K562 (cell line): ENCODE data around the gene IGSF8. TPM values are rescaled to one million over a fixed set of nuclear protein-coding genes. Genes with fewer than 3 reads are reported as not detected.

Experiments
- ATAC-seq: fragments of 200-7000 bp; cut with Tn5 transposase; 3 replicates; pipeline ENCODE4 v1.9.1; 2020; ENCODE audit warnings: moderate library complexity
- BruUV-seq: library from RNA; stranded (reverse); fragments of 400-500 nt; replicated peaks from 2 replicates; lab custom pipeline; 2021; lab: Mats Ljungman, UMichigan
- CTCF ChIA-PET: fragments of 300-600 bp; formaldehyde crosslinking; extraction: SDS; loops from one replicate; lab custom pipeline; 2021; ENCODE audit warnings: low intra/inter-chr PET ratio; lab: Yijun Ruan, JAX
- POLR2A ChIA-PET: fragments of 300-600, 350-650 bp; sonication (Branson Sonifier 250); formaldehyde crosslinking; extraction: SDS; loops from one replicate; lab custom pipeline; 2021; ENCODE audit warnings: antibody characterized with exemption, inconsistent platforms; lab: Yijun Ruan, JAX
- DNase-seq, 4 experiments: peaks; one replicate each; pipeline versions ENCODE4 v3.0.0 to v3.0.0-alpha.2; 2011 to 2018; ENCODE audit warnings: low spot score in 3 of 4, mixed read lengths in 3 of 4; ENCODE audit errors: extremely low read depth in 1 of 4
- FAIRE-seq: peaks from 2 replicates; lab custom pipeline; 2011; peaks lifted over from hg19 to GRCh38; lab: Jason Lieb, UNC
- H2AFZ ChIP-seq: 2 replicates; pipeline ENCODE4 v1.6.0; 2011; ENCODE audit warnings: low read depth, low read length, control low read depth, inconsistent platforms
- H3K27ac ChIP-seq: fragments of 200-600 bp; 3 replicates; pipeline ENCODE4 v1.8.0; 2011; ENCODE audit warnings: low read depth, mild to moderate bottlenecking, control low read depth, inconsistent platforms, low read length, moderate library complexity, mixed read lengths; ENCODE audit errors: extremely low read depth
- H3K27me3 ChIP-seq, 2 experiments: fragments of 300-600 bp in 1 of 2; 2 replicates in 1 of 2; 3 replicates in 1 of 2; pipeline versions ENCODE4 v1.6.0 to v1.8.0; 2011; ENCODE audit warnings: inconsistent platforms in 2 of 2, low read length in 2 of 2, mild to moderate bottlenecking in 1 of 2, mixed read lengths in 1 of 2, moderate library complexity in 1 of 2; ENCODE audit not compliant: control insufficient read depth in 2 of 2, insufficient read depth in 2 of 2
- H3K36me3 ChIP-seq: fragments of 300-600 bp; 3 replicates; pipeline ENCODE4 v1.8.0; 2011; ENCODE audit warnings: mild to moderate bottlenecking, low read length, inconsistent platforms; ENCODE audit not compliant: control insufficient read depth, insufficient read depth
- H3K4me1 ChIP-seq, 2 experiments: fragments of 200-600 bp in 1 of 2; replicated peaks in 1 of 2; 2 replicates in 1 of 2; 3 replicates in 1 of 2; pipeline versions ENCODE4 v1.5.1 to v1.8.0; 2011; ENCODE audit warnings: inconsistent platforms in 2 of 2, low read length in 2 of 2, mild to moderate bottlenecking in 1 of 2, mixed read lengths in 1 of 2, moderate library complexity in 1 of 2; ENCODE audit not compliant: control insufficient read depth in 2 of 2, insufficient read depth in 2 of 2
- H3K4me2 ChIP-seq: 2 replicates; pipeline ENCODE4 v1.6.1; 2011; ENCODE audit warnings: low read length, control low read depth, inconsistent platforms, mixed read lengths; ENCODE audit not compliant: insufficient read depth
- H3K4me3 ChIP-seq: fragments of 200-600 bp; sonication (generic), shearing (Covaris generic); 2 replicates; pipeline ENCODE4 v1.5.1; 2016; ENCODE audit warnings: control low read depth, inconsistent platforms
- H3K79me2 ChIP-seq: fragments of 200-600 bp; 3 replicates; pipeline ENCODE4 v1.8.0; 2011; ENCODE audit warnings: low read length, inconsistent platforms; ENCODE audit not compliant: control insufficient read depth, insufficient read depth
- H3K9ac ChIP-seq, 2 experiments: 2 replicates each; pipeline versions ENCODE4 v1.6.0 to v1.6.1; 2011; ENCODE audit warnings: low read depth in 2 of 2, low read length in 2 of 2, control low read depth in 1 of 2, inconsistent platforms in 1 of 2, mild to moderate bottlenecking in 1 of 2, mixed read lengths in 1 of 2; ENCODE audit not compliant: insufficient read depth in 1 of 2
- H3K9me1 ChIP-seq: one replicate; pipeline ENCODE4 v1.6.0; 2011; ENCODE audit warnings: inconsistent platforms, mild to moderate bottlenecking, low read length, moderate library complexity; ENCODE audit not compliant: control insufficient read depth, insufficient read depth
- H3K9me3 ChIP-seq: replicated peaks from 2 replicates; pipeline ENCODE4 v1.5.1; 2011; ENCODE audit warnings: low read depth, low read length, inconsistent platforms; ENCODE audit not compliant: control insufficient read depth, insufficient read depth
- H4K20me1 ChIP-seq: replicated peaks from 2 replicates; pipeline ENCODE4 v1.6.1; 2011; ENCODE audit warnings: low read length, inconsistent platforms, mixed read lengths; ENCODE audit not compliant: control insufficient read depth, insufficient read depth
- CHD4 ChIP-seq: fragments of 200-600 bp; sonication (generic); IDR thresholded peaks from 3 replicates; pipeline ENCODE4 v1.6.1; 2012; ENCODE audit warnings: low read depth, mild to moderate bottlenecking, mixed read lengths, low read length, inconsistent platforms; ENCODE audit not compliant: insufficient read depth, insufficient replicate concordance, poor library complexity, severe bottlenecking
- CTBP1 ChIP-seq: fragments of 450-650 bp; IDR thresholded peaks from 2 replicates; pipeline ENCODE4 v1.6.1; 2016; ENCODE audit warnings: borderline replicate concordance
- KDM1A ChIP-seq, 2 experiments: fragments of 450-650 bp; IDR thresholded peaks; 2 replicates each; pipeline ENCODE4 v1.6.1; 2016; ENCODE audit warnings: mild to moderate bottlenecking in 2 of 2
- KLF16 ChIP-seq: IDR thresholded peaks from 2 replicates; pipeline ENCODE4 v1.6.1; 2016; ENCODE audit warnings: antibody characterized with exemption
- NCOA6 ChIP-seq: fragments of 450-650 bp; IDR thresholded peaks from 2 replicates; pipeline ENCODE4 v1.6.1; 2017; ENCODE audit warnings: mild to moderate bottlenecking
- NFXL1 ChIP-seq: fragments of 450-650 bp; formaldehyde crosslinking; IDR thresholded peaks from 2 replicates; pipeline ENCODE4 v1.4.0; 2021; ENCODE audit warnings: mild to moderate bottlenecking
- RCOR1 ChIP-seq, 2 experiments: IDR thresholded peaks; 2 replicates each; pipeline ENCODE4 v1.6.1; 2012; ENCODE audit warnings: low read depth in 2 of 2, low read length in 2 of 2, borderline replicate concordance in 1 of 2, improper control_type of control experiment in 1 of 2
- RFX1 ChIP-seq: fragments of 450-650 bp; IDR thresholded peaks from 2 replicates; pipeline ENCODE4 v1.6.1; 2016; ENCODE audit warnings: mild to moderate bottlenecking, moderate library complexity
- TEAD4 ChIP-seq, 2 experiments: sonication (generic) in 1 of 2; formaldehyde crosslinking in 1 of 2; IDR thresholded peaks; 2 replicates each; pipeline versions ENCODE4 v1.6.1 to v1.8.0; 2012 to 2022; ENCODE audit warnings: borderline replicate concordance in 1 of 2, inconsistent platforms in 1 of 2, low read length in 1 of 2, mild to moderate bottlenecking in 1 of 2, missing genetic modification reagents in 1 of 2
- THAP7 ChIP-seq: fragments of 250-450 bp; sonication (Bioruptor Pico); IDR thresholded peaks from 2 replicates; pipeline ENCODE4 v1.5.0; 2021
- WGBS: fragments of 100-300 bp; shearing (Covaris generic); methylation state at CpG from one replicate; pipeline ENCODE4 v1.1.6; 2016; ENCODE audit warnings: low coverage, mixed read lengths; ENCODE audit not compliant: insufficient coverage; ENCODE audit errors: missing lambda C conversion rate; 5-methylcytosine and 5-hydroxymethylcytosine counted together
- in situ Hi-C: fragments of 300-500 bp; cut with MboI; formaldehyde crosslinking; loops from 4 replicates; pipeline ENCODE4 v1.15.0; 2018; ENCODE audit warnings: inconsistent platforms, mixed read lengths
- intact Hi-C: fragments of 100-400 bp; cut with micrococcal nuclease; formaldehyde crosslinking; loops from 2 replicates; pipeline ENCODE4 v1.14.2; 2022
- polyA plus RNA-seq, 8 experiments: library from polyadenylated mRNA; depleted of rRNA in 4 of 8; stranded (reverse) in 5 of 8; unstranded in 3 of 8; fragments of >200 nt; fragmentation: Nextera tagmentation in 2 of 8; fragmentation: Illumina TruSeq in 1 of 8; extraction: Ambion mirVana in 2 of 8; extraction: Trizol in 1 of 8; gene quantifications; 2 replicates each; pipeline versions ENCODE4 v1.2.1 to v1.2.3, GENCODE V29; 2011 to 2014; ENCODE audit warnings: inconsistent platforms in 1 of 8, missing spikeins in 1 of 8
- total RNA-seq, 7 experiments: library from RNA; depleted of rRNA in 6 of 7; stranded (reverse); fragments of >200 nt in 6 of 7; fragmentation: Illumina TruSeq in 2 of 7; extraction: Trizol in 2 of 7; gene quantifications; 2 replicates each; pipeline versions ENCODE4 v1.2.1 to v1.2.3, GENCODE V29; 2011 to 2021; ENCODE audit warnings: low replicate concordance in 1 of 7
- TF ChIP-seq, protein P1 (sequence below): fragments of 250-450 bp; sonication (Bioruptor Pico); IDR thresholded peaks from 2 replicates; pipeline ENCODE4 v1.4.0; 2020; ENCODE audit warnings: mild to moderate bottlenecking, moderate library complexity, borderline replicate concordance

Gene IGSF8
- total and polyA plus RNA-seq, 9 of the 15 experiments (the other 6 are each of a cell fraction or from before 2014, with no cell fraction given): 0.32 to 11.7 (median 3.2) TPM

GRCh38 chr1:160081261-160081936 lies 17.0 kb downstream of the IGSF8 start, which contains the start of gene KCNJ9:
TSS of gene KCNJ9 (plus strand) at chr1:160081538. CDS start at chr1:160084031, 2,493 bp downstream.
- Histone ChIP-seq H3K36me3 (no peaks in the 10 kb centered on the region), H3K4me1 (peaks cover 0 to 16% of the 10 kb centered on the region in 2 experiments; a peak in 1 of 5 replicates), H4K20me1 (peaks cover 7% of the 10 kb centered on the region; the same call in 1 of the 2 replicates), H3K27me3 (peaks cover 9 to 38% of the 10 kb centered on the region in 2 experiments; a peak in 4 of 5 replicates), H3K9me3 (no peaks in the 10 kb centered on the region), H3K4me2 (no peak within 1 kb of the TSS), H3K9me1 (no peaks in the 10 kb centered on the region), H3K9ac (no peak within 1 kb of the TSS), H2AFZ (no peak within 1 kb of the TSS), H3K27ac (no peak within 1 kb of the TSS), H3K4me3 (no peak within 1 kb of the TSS), H3K79me2 (no peaks in the 10 kb centered on the region)
- 1% methylated on average over 11 of the region's 14 CpGs for WGBS
- intact Hi-C loops (loop anchor here (5.0 kb wide), 1 partner anchor 144 kb away; no protein-coding TSS in a partner anchor), in situ Hi-C loops (no loop called here)
- no peak for TF ChIP-seq KLF16
- TF ChIP-seq NCOA6: no peak
- TF ChIP-seq KDM1A (IDR thresholded peaks at IDR 0.05): peak in 1 of 2 experiments; percentile 33; a peak in 1 of 4 replicates
- TF ChIP-seq RFX1: peak; percentile 73
- no peak for TF ChIP-seq CHD4
- peak; percentile 36; the same call in 1 of the 2 replicates for TF ChIP-seq CTBP1
- no peak for TF ChIP-seq NFXL1
- no peak for TF ChIP-seq TEAD4 (IDR thresholded peaks at IDR 0.05; ENCODE audit: low read length)
- no peak for TF ChIP-seq TEAD4 (CRISPR knock-in tag; IDR thresholded peaks at IDR 0.05; ENCODE audit: borderline replicate concordance)
- no peak for TF ChIP-seq THAP7 (CRISPR knock-in tag)
- TF ChIP-seq RCOR1 (IDR thresholded peaks at IDR 0.05; ENCODE audit: borderline replicate concordance in 1 of 2, low read depth in 2 of 2, low read length in 2 of 2): peak in 1 of 2 experiments; percentile 86; a peak in 2 of 4 replicates
- TF ChIP-seq, protein P1, sequence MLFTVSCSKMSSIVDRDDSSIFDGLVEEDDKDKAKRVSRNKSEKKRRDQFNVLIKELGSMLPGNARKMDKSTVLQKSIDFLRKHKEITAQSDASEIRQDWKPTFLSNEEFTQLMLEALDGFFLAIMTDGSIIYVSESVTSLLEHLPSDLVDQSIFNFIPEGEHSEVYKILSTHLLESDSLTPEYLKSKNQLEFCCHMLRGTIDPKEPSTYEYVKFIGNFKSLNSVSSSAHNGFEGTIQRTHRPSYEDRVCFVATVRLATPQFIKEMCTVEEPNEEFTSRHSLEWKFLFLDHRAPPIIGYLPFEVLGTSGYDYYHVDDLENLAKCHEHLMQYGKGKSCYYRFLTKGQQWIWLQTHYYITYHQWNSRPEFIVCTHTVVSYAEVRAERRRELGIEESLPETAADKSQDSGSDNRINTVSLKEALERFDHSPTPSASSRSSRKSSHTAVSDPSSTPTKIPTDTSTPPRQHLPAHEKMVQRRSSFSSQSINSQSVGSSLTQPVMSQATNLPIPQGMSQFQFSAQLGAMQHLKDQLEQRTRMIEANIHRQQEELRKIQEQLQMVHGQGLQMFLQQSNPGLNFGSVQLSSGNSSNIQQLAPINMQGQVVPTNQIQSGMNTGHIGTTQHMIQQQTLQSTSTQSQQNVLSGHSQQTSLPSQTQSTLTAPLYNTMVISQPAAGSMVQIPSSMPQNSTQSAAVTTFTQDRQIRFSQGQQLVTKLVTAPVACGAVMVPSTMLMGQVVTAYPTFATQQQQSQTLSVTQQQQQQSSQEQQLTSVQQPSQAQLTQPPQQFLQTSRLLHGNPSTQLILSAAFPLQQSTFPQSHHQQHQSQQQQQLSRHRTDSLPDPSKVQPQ (CRISPR knock-in tag): no peak
- ChIA-PET POLR2A (interaction anchor here (0.6 to 1.3 kb wide), 5 partner anchors 10 to 35 kb away, joined by 3 to 5 read pairs (median 4); partner anchors contain the start of gene IGSF8), CTCF (no interaction called here)
- no TSS peak for BruUV-seq
- ATAC-seq (0 out of 3 replicates have a peak, but pooled peaks have one; percentile 12), FAIRE-seq (no peak), DNase-seq (peak in 2 of 4 experiments; percentile 24 to 38)
